ENCODE results near the gene ALKBH5. TPM values are rescaled to one million over a fixed set of nuclear protein-coding genes. Genes with fewer than 3 reads are reported as not detected.
A peak's percentile ranks its signal among the peaks of the same experiment; 100 is the strongest.

ALKBH5 gene
- total RNA-seq, 1 donor from 2014 or later = 99.1 TPM

- Histone ChIP-seq H3K36me3 (peaks cover 21% of the 10 kb centered on the region), H3K4me1 (peaks cover 73% of the 10 kb centered on the region), H3K27me3 (no peaks in the 10 kb centered on the region), H3K4me3 (peak overlapping the region; percentile 90), H3K27ac (no peak overlapping the region), H3K9me3 (no peaks in the 10 kb centered on the region)
- intact Hi-C loops (cut with DNase I) = no loop called here
- DNase-seq (no peak), ATAC-seq (no peak)
- TF ChIP-seq, protein P1, sequence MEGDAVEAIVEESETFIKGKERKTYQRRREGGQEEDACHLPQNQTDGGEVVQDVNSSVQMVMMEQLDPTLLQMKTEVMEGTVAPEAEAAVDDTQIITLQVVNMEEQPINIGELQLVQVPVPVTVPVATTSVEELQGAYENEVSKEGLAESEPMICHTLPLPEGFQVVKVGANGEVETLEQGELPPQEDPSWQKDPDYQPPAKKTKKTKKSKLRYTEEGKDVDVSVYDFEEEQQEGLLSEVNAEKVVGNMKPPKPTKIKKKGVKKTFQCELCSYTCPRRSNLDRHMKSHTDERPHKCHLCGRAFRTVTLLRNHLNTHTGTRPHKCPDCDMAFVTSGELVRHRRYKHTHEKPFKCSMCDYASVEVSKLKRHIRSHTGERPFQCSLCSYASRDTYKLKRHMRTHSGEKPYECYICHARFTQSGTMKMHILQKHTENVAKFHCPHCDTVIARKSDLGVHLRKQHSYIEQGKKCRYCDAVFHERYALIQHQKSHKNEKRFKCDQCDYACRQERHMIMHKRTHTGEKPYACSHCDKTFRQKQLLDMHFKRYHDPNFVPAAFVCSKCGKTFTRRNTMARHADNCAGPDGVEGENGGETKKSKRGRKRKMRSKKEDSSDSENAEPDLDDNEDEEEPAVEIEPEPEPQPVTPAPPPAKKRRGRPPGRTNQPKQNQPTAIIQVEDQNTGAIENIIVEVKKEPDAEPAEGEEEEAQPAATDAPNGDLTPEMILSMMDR (IDR thresholded peaks at IDR 0.05) = no peak
Measured at GRCh38 chr17:18187226-18187625, 3.6 kb downstream of the ALKBH5 start.

GRCh38 chr17:18187821-18188761 lies 4.5 kb downstream of the ALKBH5 start:
- intact Hi-C loops (cut with DNase I) = no loop called here
- Histone ChIP-seq H3K27me3 (no peaks in the 10 kb centered on the region), H3K9me3 (no peaks in the 10 kb centered on the region), H3K4me3 (peak overlapping the region; percentile 90), H3K27ac (no peak overlapping the region), H3K4me1 (peaks cover 73% of the 10 kb centered on the region), H3K36me3 (peaks cover 21% of the 10 kb centered on the region)
- TF ChIP-seq, protein P1 (IDR thresholded peaks at IDR 0.05) = no peak
- DNase-seq (no peak), ATAC-seq (no peak)

- H3K4me3 ChIP-seq = no peak overlapping the region
- peaks cover 66% of the 10 kb centered on the region for H3K4me1 ChIP-seq
- H3K36me3 ChIP-seq = peaks cover 35% of the 10 kb centered on the region
- no peaks in the 10 kb centered on the region for H3K27me3 ChIP-seq
- TF ChIP-seq, protein P1 (IDR thresholded peaks at IDR 0.05) = no peak
- H3K27ac ChIP-seq = peak overlapping the region; percentile 42
- DNase-seq (no peak), ATAC-seq (no peak)
- intact Hi-C loops (cut with DNase I) = no loop called here
- no peaks in the 10 kb centered on the region for H3K9me3 ChIP-seq
Measured at GRCh38 chr17:18190628-18191235, 7.1 kb downstream of the ALKBH5 start.

DNA sequence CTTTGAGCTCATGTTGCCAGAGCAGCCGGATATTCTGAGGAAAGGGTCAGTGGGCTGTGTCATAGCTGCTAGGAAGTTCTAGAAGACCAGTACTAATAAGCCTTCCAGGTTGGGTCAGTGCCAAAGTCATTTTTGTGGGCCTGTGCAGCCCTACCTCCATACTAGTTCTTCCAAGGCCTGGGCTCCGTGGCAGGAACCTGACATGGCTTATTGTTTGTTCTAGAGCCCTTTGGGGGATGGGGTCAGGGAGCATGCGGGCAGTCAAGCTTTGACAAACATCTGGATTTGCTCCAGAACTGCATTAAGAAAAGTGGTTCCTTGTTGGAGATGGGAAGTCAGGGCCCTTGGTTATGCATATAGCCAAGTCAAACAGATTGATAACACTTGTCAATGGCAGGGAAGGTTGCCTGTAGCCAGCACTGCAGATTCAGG lies 7.6 kb downstream of the ALKBH5 start:
- intact Hi-C loops (cut with DNase I) = no loop called here
- H3K4me3 ChIP-seq = no peak overlapping the region
- peaks cover 40% of the 10 kb centered on the region for H3K36me3 ChIP-seq
- peaks cover 61% of the 10 kb centered on the region for H3K4me1 ChIP-seq
- TF ChIP-seq, protein P1 (IDR thresholded peaks at IDR 0.05) = no peak
- ATAC-seq = peak; percentile 47
- DNase-seq = no peak
- H3K9me3 ChIP-seq = no peaks in the 10 kb centered on the region
- no peak overlapping the region for H3K27ac ChIP-seq
- H3K27me3 ChIP-seq = no peaks in the 10 kb centered on the region

DNA sequence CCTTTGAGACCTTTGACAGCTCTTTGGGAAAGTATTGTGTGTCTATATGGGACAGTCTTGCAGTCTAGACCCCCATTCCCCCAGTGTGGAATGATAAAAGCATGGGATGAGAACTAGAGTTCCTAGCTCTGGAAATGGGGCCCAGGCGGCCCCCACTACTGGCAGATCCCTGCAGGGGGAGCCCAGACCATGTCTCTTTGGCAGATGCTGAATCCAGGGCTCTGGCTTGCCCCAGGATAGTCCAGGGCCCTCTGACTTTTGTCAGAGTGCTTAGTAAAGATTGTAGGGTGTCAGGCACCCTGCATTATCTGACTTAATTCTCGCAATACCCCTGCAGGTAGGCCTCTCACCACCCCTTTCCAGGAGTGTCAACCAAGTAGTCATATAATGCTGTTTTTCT lies 8.3 kb downstream of the ALKBH5 start:
- no peak overlapping the region for H3K4me3 ChIP-seq
- H3K9me3 ChIP-seq = no peaks in the 10 kb centered on the region

More for the DNA sequence above, 8.3 kb downstream of the ALKBH5 start:
- Histone ChIP-seq H3K4me1 (peaks cover 54% of the 10 kb centered on the region), H3K27ac (no peak overlapping the region), H3K36me3 (peaks cover 47% of the 10 kb centered on the region), H3K27me3 (no peaks in the 10 kb centered on the region)
- TF ChIP-seq, protein P1 (IDR thresholded peaks at IDR 0.05) = peak; percentile 22
- intact Hi-C loops (cut with DNase I) = no loop called here
- ATAC-seq (no peak), DNase-seq (no peak)
